ENCODE measurements around the gene RAP1GAP2.
A peak's percentile ranks its signal among the peaks of the same experiment; 100 is the strongest.

Gene RAP1GAP2

DNA sequence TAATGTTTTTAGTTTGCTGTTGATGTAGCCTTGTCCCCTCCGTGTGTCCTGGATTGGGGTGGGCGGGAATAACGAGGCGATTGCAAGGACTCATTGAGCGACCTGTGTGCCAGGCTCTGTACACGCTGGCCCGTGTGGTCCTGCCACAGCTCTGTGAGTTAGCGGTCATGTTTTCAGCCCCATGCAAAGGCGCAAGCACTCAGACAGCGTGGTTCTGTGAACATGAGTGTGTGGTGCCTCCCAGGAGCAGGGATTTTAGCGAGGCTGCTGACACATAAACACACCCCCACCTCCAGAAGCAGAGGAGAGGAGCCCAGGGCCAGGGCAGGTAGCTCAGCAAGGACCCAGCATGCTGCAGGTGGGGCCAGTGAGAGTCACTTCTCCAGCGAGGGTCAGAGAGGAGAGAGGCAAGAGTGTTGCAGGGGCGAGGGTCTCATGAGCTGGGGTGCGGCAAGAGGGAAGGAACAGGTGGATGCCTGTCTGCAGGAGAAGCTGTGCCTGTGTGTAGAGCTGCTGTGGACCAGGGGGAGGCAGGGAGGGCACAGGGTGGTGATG is 151.8 kb downstream of the RAP1GAP2 start:
- DNase-seq (ENCODE audit: low read depth), result no peak

DNA sequence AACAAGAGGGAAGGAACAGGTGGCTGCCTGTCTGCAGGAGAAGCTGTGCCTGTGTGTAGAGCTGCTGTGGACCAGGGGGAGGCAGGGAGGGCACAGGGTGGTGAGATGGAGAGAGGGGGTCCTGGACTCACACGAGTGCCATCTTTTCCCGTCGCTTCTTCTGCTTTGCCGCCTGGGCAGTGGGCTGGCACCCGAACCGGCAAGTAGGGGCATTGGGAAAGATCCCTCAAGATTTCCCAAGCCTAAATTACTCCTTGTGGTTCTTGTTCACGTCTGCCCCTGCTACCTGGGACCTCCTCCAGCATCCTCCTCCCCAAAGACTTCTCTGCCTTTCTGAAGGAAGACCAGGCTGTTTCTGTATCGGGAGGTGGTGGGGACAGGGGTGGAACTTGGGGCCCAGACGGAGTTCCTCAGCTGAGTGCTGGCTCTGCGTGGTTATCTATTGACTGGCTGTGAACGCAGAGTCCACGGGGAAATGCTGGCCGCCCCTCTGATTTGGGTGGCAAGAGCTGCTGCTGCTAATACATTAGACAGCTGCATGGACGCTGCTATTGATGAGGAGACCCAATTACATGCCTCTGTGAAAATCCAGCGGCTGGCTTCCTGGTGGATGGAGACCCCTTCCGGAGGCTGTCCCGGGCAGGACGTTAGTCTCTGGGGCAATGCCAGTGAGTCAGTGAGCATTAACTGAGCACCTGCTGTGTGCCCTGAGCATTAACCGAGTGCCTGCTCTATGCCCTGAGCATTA is 152.7 kb downstream of the RAP1GAP2 start:
- DNase-seq (ENCODE audit: low read depth), result no peak

GRCh38 chr17:2949469-2950044 is 153.3 kb downstream of the RAP1GAP2 start:
- peak; percentile 29 for DNase-seq (ENCODE audit: low read depth)

GRCh38 chr17:2950846-2951245 is 154.6 kb downstream of the RAP1GAP2 start:
- DNase-seq (ENCODE audit: low read depth), result no peak

DNA sequence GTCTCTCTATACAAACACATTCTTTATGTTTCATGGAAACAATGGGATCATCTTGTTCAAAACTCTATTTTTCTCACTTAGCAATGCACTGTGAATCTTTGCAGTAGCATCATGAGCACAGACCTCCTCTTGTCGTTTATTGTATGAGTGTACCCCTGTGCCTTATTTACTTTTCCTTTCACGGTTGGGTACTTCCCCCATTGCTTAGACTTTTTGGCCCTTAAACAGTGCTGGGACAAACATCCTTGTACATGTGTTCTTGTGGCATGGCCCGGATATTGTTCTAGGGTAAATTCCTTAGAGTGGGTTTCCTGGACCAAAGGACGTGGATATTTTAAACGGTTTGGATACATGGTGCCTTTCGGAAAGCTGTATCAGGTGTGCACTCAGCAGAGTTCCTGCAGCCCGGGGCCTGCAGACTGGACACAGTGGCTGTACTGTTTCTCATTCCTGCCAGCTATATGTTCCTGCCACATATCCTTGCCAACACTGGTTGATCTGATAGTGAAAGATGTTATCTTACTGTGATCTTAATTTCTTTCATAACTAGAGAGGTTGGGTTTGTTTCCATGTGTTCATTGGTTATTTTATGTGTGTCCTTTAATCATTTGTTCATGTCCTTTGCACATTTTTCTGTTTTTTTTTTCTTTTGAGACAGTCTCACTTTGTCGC is 156.1 kb downstream of the RAP1GAP2 start:
- DNase-seq (ENCODE audit: low read depth), result no peak

GRCh38 chr17:2954898-2955445 is 158.7 kb downstream of the RAP1GAP2 start:
- DNase-seq (ENCODE audit: low read depth), result peak; percentile 79

GRCh38 chr17:2955931-2956582 is 159.8 kb downstream of the RAP1GAP2 start:
- DNase-seq (ENCODE audit: low read depth), result no peak

GRCh38 chr17:2957631-2958286 is 161.5 kb downstream of the RAP1GAP2 start:
- no peak for DNase-seq (ENCODE audit: low read depth)

GRCh38 chr17:2958706-2959222 is 162.5 kb downstream of the RAP1GAP2 start:
- DNase-seq (ENCODE audit: low read depth), result no peak

GRCh38 chr17:2959371-2960130 is 163.3 kb downstream of the RAP1GAP2 start:
- no peak for DNase-seq (ENCODE audit: low read depth)

- no peak for DNase-seq (ENCODE audit: low read depth)
Observed at GRCh38 chr17:2961446-2961845, 165.2 kb downstream of the RAP1GAP2 start.

GRCh38 chr17:2962236-2962635 is 166.0 kb downstream of the RAP1GAP2 start:
- no peak for DNase-seq (ENCODE audit: low read depth)

- no peak for DNase-seq (ENCODE audit: low read depth)
Observed at GRCh38 chr17:2962729-2963128, 166.5 kb downstream of the RAP1GAP2 start.

GRCh38 chr17:2963332-2964027 is 167.2 kb downstream of the RAP1GAP2 start:
- no peak for DNase-seq (ENCODE audit: low read depth)

GRCh38 chr17:2964028-2964356 is 167.8 kb downstream of the RAP1GAP2 start:
- no peak for DNase-seq (ENCODE audit: low read depth)

GRCh38 chr17:2964370-2964769 is 168.1 kb downstream of the RAP1GAP2 start:
- no peak for DNase-seq (ENCODE audit: low read depth)

- no peak for DNase-seq (ENCODE audit: low read depth)
Observed at GRCh38 chr17:2964831-2965230, 168.6 kb downstream of the RAP1GAP2 start.

GRCh38 chr17:2965621-2966595 is 169.7 kb downstream of the RAP1GAP2 start:
- DNase-seq (ENCODE audit: low read depth), result no peak

DNA sequence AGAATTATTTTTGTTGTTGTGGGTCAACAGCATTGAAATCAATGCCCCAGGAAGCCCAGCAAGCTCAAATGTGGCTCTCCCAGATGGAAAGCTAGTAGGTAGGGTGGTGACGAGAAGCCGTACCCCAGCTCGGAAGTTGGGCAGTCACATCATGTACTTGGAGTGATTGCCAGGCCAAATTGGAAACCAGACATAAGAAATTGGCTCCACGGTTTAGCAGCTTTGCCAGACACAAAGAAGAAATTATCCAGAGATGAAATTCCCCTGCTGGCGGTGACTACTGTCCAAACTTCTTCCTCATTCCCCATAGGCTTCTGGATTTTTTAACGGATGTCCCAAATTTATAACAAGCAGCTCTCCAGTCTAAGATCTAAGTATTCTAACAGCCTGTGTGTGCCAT is 171.3 kb downstream of the RAP1GAP2 start:
- no peak for DNase-seq (ENCODE audit: low read depth)

All from HS-27A (cell line).